H1 (cell line): ENCODE data around the gene RNF111. TPM values are rescaled to one million over a fixed set of nuclear protein-coding genes. Genes with fewer than 3 reads are reported as not detected.

ENCODE experiments used
- CTCF ChIA-PET: fragments of 300-600 bp; sonication (Branson Sonifier 250); formaldehyde crosslinking; loops from one replicate; lab custom pipeline; 2021; ENCODE audit not compliant: partially characterized antibody; lab: Charles Lee
- POLR2A ChIA-PET: fragments of 300-600 bp; sonication (Branson Sonifier 250); formaldehyde crosslinking; loops from one replicate; lab custom pipeline; 2021; ENCODE audit warnings: inconsistent platforms; ENCODE audit not compliant: partially characterized antibody; lab: Charles Lee
- DNase-seq, 2 experiments: peaks; one replicate each; pipeline versions ENCODE4 v3.0.0 to v3.0.0-alpha.2; 2010 to 2022; ENCODE audit warnings: low spot score in 2 of 2, low read depth in 1 of 2, mixed read lengths in 1 of 2
- FAIRE-seq: peaks from 2 replicates; lab custom pipeline; 2011; peaks lifted over from hg19 to GRCh38; lab: Jason Lieb, UNC
- H2AFZ ChIP-seq: 2 replicates; pipeline ENCODE4 v1.8.1; 2012; ENCODE audit warnings: low read length, inconsistent platforms
- H2AK5ac ChIP-seq: 2 replicates; pipeline ENCODE4 v1.6.1; 2013; ENCODE audit warnings: low read depth, low read length
- H2BK120ac ChIP-seq: replicated peaks from 2 replicates; pipeline ENCODE3; 2013; ENCODE audit warnings: low read depth, low read length, inconsistent platforms
- H2BK12ac ChIP-seq: 2 replicates; pipeline ENCODE4 v1.6.1; 2013; ENCODE audit warnings: low read depth, low read length
- H2BK15ac ChIP-seq: 2 replicates; pipeline ENCODE4 v1.6.1; 2013; ENCODE audit warnings: low read length
- H2BK20ac ChIP-seq: 2 replicates; pipeline ENCODE4 v1.6.1; 2013; ENCODE audit warnings: low read length
- H2BK5ac ChIP-seq: 2 replicates; pipeline ENCODE4 v1.6.1; 2013; ENCODE audit warnings: low read depth, low read length
- H3K14ac ChIP-seq: 2 replicates; pipeline ENCODE4 v1.6.1; 2013; ENCODE audit warnings: inconsistent platforms; ENCODE audit not compliant: insufficient read length
- H3K18ac ChIP-seq: 2 replicates; pipeline ENCODE4 v1.6.1; 2013; ENCODE audit warnings: low read length; ENCODE audit errors: extremely low read depth
- H3K23ac ChIP-seq: 2 replicates; pipeline ENCODE4 v1.6.1; 2013; ENCODE audit warnings: inconsistent platforms; ENCODE audit not compliant: insufficient read length
- H3K23me2 ChIP-seq: 2 replicates; pipeline ENCODE4 v1.6.1; 2013; ENCODE audit warnings: low read depth, low read length
- H3K27ac ChIP-seq: 2 replicates; pipeline ENCODE4 v1.6.1; 2011; ENCODE audit warnings: low read depth, low read length, inconsistent platforms
- H3K27me3 ChIP-seq, 4 experiments: replicated peaks in 1 of 4; 1 replicate in 1 of 4; 2 replicates in 3 of 4; pipeline versions ENCODE4 v1.6.1 to v1.8.1; 2011 to 2013; ENCODE audit warnings: low read length in 3 of 4, mild to moderate bottlenecking in 3 of 4, inconsistent platforms in 2 of 4, mixed read lengths in 2 of 4, moderate library complexity in 1 of 4; ENCODE audit not compliant: control insufficient read depth in 3 of 4, insufficient read depth in 3 of 4; ENCODE audit errors: extremely low read depth in 1 of 4
- H3K36me3 ChIP-seq, 4 experiments: 2 replicates each; pipeline versions ENCODE4 v1.6.1 to v1.8.1; 2011 to 2013; ENCODE audit warnings: mild to moderate bottlenecking in 4 of 4, low read length in 3 of 4, moderate library complexity in 2 of 4, control low read depth in 1 of 4, inconsistent platforms in 1 of 4; ENCODE audit not compliant: insufficient read depth in 4 of 4, control insufficient read depth in 2 of 4
- H3K4ac ChIP-seq: replicated peaks from 2 replicates; pipeline ENCODE3; 2013; ENCODE audit warnings: low read length, low read depth, mixed read lengths, inconsistent platforms; ENCODE audit not compliant: insufficient read length
- H3K4me1 ChIP-seq, 4 experiments: replicated peaks in 1 of 4; 1 replicate in 1 of 4; 2 replicates in 3 of 4; pipeline versions ENCODE4 v1.6.1 to v1.8.1; 2011 to 2013; ENCODE audit warnings: low read length in 3 of 4, inconsistent platforms in 2 of 4, mixed read lengths in 1 of 4; ENCODE audit not compliant: insufficient read depth in 4 of 4, control insufficient read depth in 3 of 4
- H3K4me2 ChIP-seq, 2 experiments: 2 replicates each; pipeline versions ENCODE4 v1.6.1 to v1.8.1; 2011 to 2013; ENCODE audit warnings: low read depth in 2 of 2, low read length in 2 of 2, control low read depth in 1 of 2, inconsistent platforms in 1 of 2, mild to moderate bottlenecking in 1 of 2; ENCODE audit not compliant: insufficient read depth in 1 of 2
- H3K4me3 ChIP-seq, 4 experiments: fragments of 200-600, 300-600 bp in 1 of 4; sonication (generic), shearing (Covaris generic), sonication (Bioruptor Twin) in 1 of 4; 2 replicates each; pipeline versions ENCODE4 v1.5.1 to v1.8.1; 2011 to 2016; ENCODE audit warnings: low read length in 4 of 4, low read depth in 3 of 4, control low read depth in 2 of 4, inconsistent platforms in 2 of 4, mild to moderate bottlenecking in 2 of 4, mixed read lengths in 1 of 4, moderate library complexity in 1 of 4; ENCODE audit not compliant: insufficient read depth in 2 of 4; ENCODE audit errors: extremely low read depth in 1 of 4
- H3K56ac ChIP-seq: replicated peaks from 2 replicates; pipeline ENCODE3; 2013; ENCODE audit warnings: low read depth, mild to moderate bottlenecking, mixed read lengths, low read length, inconsistent platforms; ENCODE audit not compliant: insufficient read length
- H3K79me1 ChIP-seq: 2 replicates; pipeline ENCODE4 v1.6.1; 2013; ENCODE audit warnings: low read depth, low read length, control low read depth
- H3K79me2 ChIP-seq, 2 experiments: 2 replicates each; pipeline versions ENCODE4 v1.6.1 to v1.8.1; 2012 to 2013; ENCODE audit warnings: low read length in 2 of 2, mild to moderate bottlenecking in 2 of 2, inconsistent platforms in 1 of 2; ENCODE audit not compliant: insufficient read depth in 2 of 2, control insufficient read depth in 1 of 2
- H3K9ac ChIP-seq, 4 experiments: replicated peaks in 1 of 4; 1 replicate in 1 of 4; 2 replicates in 3 of 4; pipeline versions ENCODE4 v1.6.1 to v1.8.1; 2011 to 2013; ENCODE audit warnings: low read depth in 3 of 4, low read length in 3 of 4, control low read depth in 2 of 4, mild to moderate bottlenecking in 2 of 4, moderate library complexity in 2 of 4, inconsistent platforms in 1 of 4; ENCODE audit errors: extremely low read depth in 1 of 4
- H3K9me3 ChIP-seq, 2 experiments: 2 replicates each; pipeline versions ENCODE4 v1.6.1 to v1.8.1; 2012 to 2013; ENCODE audit warnings: mild to moderate bottlenecking in 2 of 2, moderate library complexity in 2 of 2, control low read depth in 1 of 2, inconsistent platforms in 1 of 2, low read depth in 1 of 2, low read length in 1 of 2, mixed read lengths in 1 of 2; ENCODE audit not compliant: insufficient read depth in 2 of 2
- H4K20me1 ChIP-seq, 2 experiments: replicated peaks in 1 of 2; 2 replicates each; pipeline versions ENCODE3 to v1.8.1; 2011 to 2013; ENCODE audit warnings: inconsistent platforms in 2 of 2, low read length in 2 of 2, mild to moderate bottlenecking in 1 of 2; ENCODE audit not compliant: insufficient read depth in 2 of 2, control insufficient read depth in 1 of 2
- H4K5ac ChIP-seq: 2 replicates; pipeline ENCODE4 v1.6.1; 2013; ENCODE audit warnings: low read length, low read depth, mixed read lengths, inconsistent platforms; ENCODE audit not compliant: insufficient read length
- H4K8ac ChIP-seq: 2 replicates; pipeline ENCODE4 v1.8.0; 2013; ENCODE audit warnings: mild to moderate bottlenecking, moderate library complexity, low read length, inconsistent platforms; ENCODE audit not compliant: insufficient read depth; ENCODE audit errors: extremely low read depth
- H4K91ac ChIP-seq: replicated peaks from 2 replicates; pipeline ENCODE3; 2013; ENCODE audit warnings: low read length, mixed read lengths, inconsistent platforms; ENCODE audit not compliant: insufficient read length
- CHD1 ChIP-seq: IDR thresholded peaks from 2 replicates; pipeline ENCODE4 v1.6.1; 2012; ENCODE audit warnings: low read depth, low read length, improper control_type of control experiment
- CTBP2 ChIP-seq: IDR thresholded peaks from 2 replicates; pipeline ENCODE4 v1.7.0; 2011; ENCODE audit warnings: borderline replicate concordance, mild to moderate bottlenecking, moderate library complexity, mixed read lengths, low read length; ENCODE audit not compliant: insufficient read depth, insufficient read length
- GABPA ChIP-seq: IDR thresholded peaks from 2 replicates; pipeline ENCODE4 v1.6.1; 2011; ENCODE audit warnings: mild to moderate bottlenecking, low read length, moderate library complexity, borderline replicate concordance; ENCODE audit not compliant: insufficient read depth
- HDAC6 ChIP-seq: IDR thresholded peaks from one replicate; pipeline ENCODE4 v1.7.1; 2012; ENCODE audit warnings: low read depth, mild to moderate bottlenecking, inconsistent platforms, low read length, moderate library complexity
- NRF1 ChIP-seq: IDR thresholded peaks from 2 replicates; pipeline ENCODE4 v1.6.1; 2011; ENCODE audit warnings: mild to moderate bottlenecking, low read depth, low read length, improper control_type of control experiment
- RAD21 ChIP-seq, 2 experiments: IDR thresholded peaks in 1 of 2; conservative IDR thresholded peaks in 1 of 2; 2 replicates each; pipeline ENCODE4 v1.6.1; 2011; ENCODE audit warnings: low read depth in 2 of 2, low read length in 2 of 2, improper control_type of control experiment in 1 of 2, inconsistent platforms in 1 of 2, mild to moderate bottlenecking in 1 of 2, moderate library complexity in 1 of 2
- RFX5 ChIP-seq: IDR thresholded peaks from 2 replicates; pipeline ENCODE4 v1.6.1; 2011; ENCODE audit warnings: low read depth, low read length, improper control_type of control experiment, borderline replicate concordance
- SIN3A ChIP-seq, 2 experiments: IDR thresholded peaks in 1 of 2; conservative IDR thresholded peaks in 1 of 2; 2 replicates each; pipeline ENCODE4 v1.6.1; 2011 to 2012; ENCODE audit warnings: low read length in 2 of 2, improper control_type of control experiment in 1 of 2, low read depth in 1 of 2, mild to moderate bottlenecking in 1 of 2
- SIRT6 ChIP-seq: IDR thresholded peaks from one replicate; pipeline ENCODE4 v1.7.1; 2012; ENCODE audit warnings: low read length, inconsistent platforms
- SRF ChIP-seq: IDR thresholded peaks from 2 replicates; pipeline ENCODE4 v1.6.1; 2011; ENCODE audit warnings: mild to moderate bottlenecking, low read depth, low read length, moderate library complexity
- TAF1 ChIP-seq: IDR thresholded peaks from 2 replicates; pipeline ENCODE4 v1.6.1; 2011; ENCODE audit warnings: mild to moderate bottlenecking, low read depth, low read length
- TAF7 ChIP-seq: optimal IDR thresholded peaks from 2 replicates; pipeline ENCODE3; 2011; ENCODE audit warnings: low read depth, mild to moderate bottlenecking, inconsistent platforms, low read length, moderate library complexity, borderline replicate concordance
- WGBS, 2 experiments: shearing (Covaris generic) in 1 of 2; methylation state at CpG; one replicate each; pipeline versions ENCODE4 v1.1.6 to v1.1.7; 2013 to 2015; ENCODE audit warnings: low lambda C conversion rate in 2 of 2, mixed read lengths in 2 of 2, inconsistent platforms in 1 of 2, low coverage in 1 of 2, missing lambda C conversion rate in 1 of 2; ENCODE audit not compliant: insufficient replicate concordance in 2 of 2, insufficient coverage in 1 of 2, insufficient read length in 1 of 2; ENCODE audit errors: extremely low coverage in 1 of 2, missing lambda C conversion rate in 1 of 2; 5-methylcytosine and 5-hydroxymethylcytosine counted together
- polyA plus RNA-seq, 7 experiments: library from polyadenylated mRNA; depleted of rRNA in 3 of 7; stranded (reverse) in 5 of 7; unstranded in 2 of 7; fragments of >200 nt in 5 of 7; fragments of 200-250 nt in 2 of 7; gene quantifications; 1 replicate in 5 of 7; 2 replicates in 1 of 7; 4 replicates in 1 of 7; pipeline versions ENCODE4 v1.2.1 to v1.2.3, GENCODE V29; 2011 to 2013; ENCODE audit warnings: missing spikeins in 2 of 7, mixed read lengths in 2 of 7
- total RNA-seq: library from RNA; stranded (reverse); fragmentation: NEBNext Ultra II Directional; extraction: Animal tissue kit (Norgen Biotek cat#: 25700); gene quantifications from 2 replicates; pipeline ENCODE4 v1.2.1, GENCODE V29; 2021
- TF ChIP-seq, protein P1 (sequence below): IDR thresholded peaks from 2 replicates; pipeline ENCODE4 v1.6.1; 2012; ENCODE audit warnings: inconsistent platforms

The RNF111 gene
- total and polyA plus RNA-seq, 2 of the 8 experiments (the other 6 are each of a cell fraction or from before 2014, with no cell fraction given): 18.5 to 26.6 TPM

DNA sequence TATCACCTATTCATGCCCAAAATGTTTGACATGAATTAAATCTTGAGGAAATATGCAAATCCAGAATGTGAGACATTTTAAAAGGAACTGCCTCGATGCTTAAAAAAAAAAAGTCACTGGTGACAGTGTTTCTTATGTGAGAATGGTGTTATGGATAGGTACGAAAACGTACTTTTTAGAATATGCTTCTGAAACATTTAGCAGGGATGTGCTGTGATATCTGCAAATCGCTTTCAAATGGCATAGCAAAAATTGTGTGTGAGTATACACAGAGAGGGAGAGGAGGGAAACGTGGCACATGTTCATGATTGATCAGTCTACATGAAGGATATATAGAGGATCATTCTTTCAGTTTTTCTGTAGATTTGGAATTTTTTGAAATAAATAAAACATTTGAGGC is 133.5 kb downstream of the RNF111 start:
- H2BK20ac ChIP-seq: no peak overlapping the region
- H3K56ac ChIP-seq: no peak overlapping the region
- no peaks in the 10 kb centered on the region for H3K79me1 ChIP-seq
- no peaks in the 10 kb centered on the region for H3K27me3 ChIP-seq
- H3K4me1 ChIP-seq: no peaks in the 10 kb centered on the region
- H2BK5ac ChIP-seq: no peak overlapping the region
- H3K23me2 ChIP-seq: no peaks in the 10 kb centered on the region
- ChIA-PET CTCF (interaction anchor here (1.0 to 1.1 kb wide), 2 partner anchors 87 to 138 kb away, joined by 3 to 4 read pairs; no protein-coding TSS in a partner anchor), POLR2A (interaction anchor here (0.6 to 0.9 kb wide), 2 partner anchors 14 to 397 kb away, joined by 3 read pairs; no protein-coding TSS in a partner anchor)
- no peak overlapping the region for H2BK12ac ChIP-seq
- H3K27ac ChIP-seq: no peak overlapping the region
- no peak overlapping the region for H3K14ac ChIP-seq
- no peak overlapping the region for H3K4me3 ChIP-seq
- H3K4me2 ChIP-seq: no peak overlapping the region
- no peaks in the 10 kb centered on the region for H4K20me1 ChIP-seq
- peaks cover 11 to 82% (median 68%) of the 10 kb centered on the region in 4 experiments; a peak in 7 of 8 replicates for H3K36me3 ChIP-seq
- H4K91ac ChIP-seq: no peak overlapping the region
- H3K4ac ChIP-seq: no peak overlapping the region
- no peak overlapping the region for H4K5ac ChIP-seq
- H3K9ac ChIP-seq: no peak overlapping the region
- FAIRE-seq (no peak), DNase-seq (no peak)
- no peak overlapping the region for H3K18ac ChIP-seq
- 94% methylated on average over 5 of the region's 5 CpGs; no CpG with 5 or more reads in 1 of the 2 experiments for WGBS, 2 experiments
- no peak overlapping the region for H2BK15ac ChIP-seq
- H4K8ac ChIP-seq: no peak overlapping the region
- H3K23ac ChIP-seq: no peak overlapping the region
- no peaks in the 10 kb centered on the region for H3K79me2 ChIP-seq
- no peak overlapping the region for H2BK120ac ChIP-seq
- peaks cover 0 to 3% of the 10 kb centered on the region in 2 experiments; a peak in 1 of 4 replicates for H3K9me3 ChIP-seq
- H2AK5ac ChIP-seq: no peak overlapping the region
- H2AFZ ChIP-seq: no peak overlapping the region
- TF ChIP-seq TAF1 (no peak), GABPA (no peak), CHD1 (no peak), TAF7 (no peak), RAD21 (IDR thresholded peaks at IDR 0.05 in 1 of 2, conservative IDR thresholded peaks at IDR 0.05 in 1 of 2; ENCODE audit: low read depth in 2 of 2, low read length in 2 of 2) (no peak), SRF (no peak), RFX5 (no peak), NRF1 (no peak), SIRT6 (no peak), SIN3A (conservative IDR thresholded peaks at IDR 0.05 in 1 of 2, IDR thresholded peaks at IDR 0.05 in 1 of 2; ENCODE audit: low read depth in 1 of 2, low read length in 2 of 2) (no peak), HDAC6 (no peak), CTBP2 (no peak)
- TF ChIP-seq, protein P1, sequence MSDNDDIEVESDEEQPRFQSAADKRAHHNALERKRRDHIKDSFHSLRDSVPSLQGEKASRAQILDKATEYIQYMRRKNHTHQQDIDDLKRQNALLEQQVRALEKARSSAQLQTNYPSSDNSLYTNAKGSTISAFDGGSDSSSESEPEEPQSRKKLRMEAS: no peak
